Measurements from ENCODE around the gene RAB3D. TPM values are rescaled to one million over a fixed set of nuclear protein-coding genes. Genes with fewer than 3 reads are reported as not detected.

RAB3D gene
- total and polyA plus RNA-seq, 2 experiments from 2014 or later = 3.8 to 21.2 TPM

- H3K4me3 Mint-ChIP-seq = no peak overlapping the region
Measured at GRCh38 chr19:11331502-11331901, 8.0 kb downstream of the RAB3D start.

More at GRCh38 chr19:11331502-11331901, 8.0 kb downstream of the RAB3D start:
- Histone ChIP-seq H3K9me2 (ENCODE audit: insufficient read depth) (no peaks in the 10 kb centered on the region), H3K27me3 (ENCODE audit: insufficient read depth) (no peaks in the 10 kb centered on the region), H4K20me1 (replicated peaks; ENCODE audit: insufficient read depth) (no peaks in the 10 kb centered on the region), H3K4me3 (no peak overlapping the region), H3F3A (replicated peaks; ENCODE audit: low read depth) (no peaks in the 10 kb centered on the region; the same call in 1 of the 2 replicates), H2AFZ (no peak overlapping the region), H3K4me2 (no peak overlapping the region), H3K79me2 (replicated peaks; ENCODE audit: insufficient read depth) (no peaks in the 10 kb centered on the region), H3K36me3 (ENCODE audit: insufficient read depth) (no peaks in the 10 kb centered on the region), H3K4me1 (ENCODE audit: insufficient read depth) (no peaks in the 10 kb centered on the region), H3K27ac (ENCODE audit: low read depth) (no peak overlapping the region)
- TF ChIP-seq ETS1 (IDR thresholded peaks at IDR 0.05) = no peak
- TF ChIP-seq REST (IDR thresholded peaks at IDR 0.05; ENCODE audit: unreplicated experiment) = no peak
- no peak for TF ChIP-seq STAT1 (IDR thresholded peaks at IDR 0.05; ENCODE audit: unreplicated experiment)
- no peak for TF ChIP-seq ZNF114 (CRISPR knock-in tag; IDR thresholded peaks at IDR 0.05)
- TF ChIP-seq, protein P1, sequence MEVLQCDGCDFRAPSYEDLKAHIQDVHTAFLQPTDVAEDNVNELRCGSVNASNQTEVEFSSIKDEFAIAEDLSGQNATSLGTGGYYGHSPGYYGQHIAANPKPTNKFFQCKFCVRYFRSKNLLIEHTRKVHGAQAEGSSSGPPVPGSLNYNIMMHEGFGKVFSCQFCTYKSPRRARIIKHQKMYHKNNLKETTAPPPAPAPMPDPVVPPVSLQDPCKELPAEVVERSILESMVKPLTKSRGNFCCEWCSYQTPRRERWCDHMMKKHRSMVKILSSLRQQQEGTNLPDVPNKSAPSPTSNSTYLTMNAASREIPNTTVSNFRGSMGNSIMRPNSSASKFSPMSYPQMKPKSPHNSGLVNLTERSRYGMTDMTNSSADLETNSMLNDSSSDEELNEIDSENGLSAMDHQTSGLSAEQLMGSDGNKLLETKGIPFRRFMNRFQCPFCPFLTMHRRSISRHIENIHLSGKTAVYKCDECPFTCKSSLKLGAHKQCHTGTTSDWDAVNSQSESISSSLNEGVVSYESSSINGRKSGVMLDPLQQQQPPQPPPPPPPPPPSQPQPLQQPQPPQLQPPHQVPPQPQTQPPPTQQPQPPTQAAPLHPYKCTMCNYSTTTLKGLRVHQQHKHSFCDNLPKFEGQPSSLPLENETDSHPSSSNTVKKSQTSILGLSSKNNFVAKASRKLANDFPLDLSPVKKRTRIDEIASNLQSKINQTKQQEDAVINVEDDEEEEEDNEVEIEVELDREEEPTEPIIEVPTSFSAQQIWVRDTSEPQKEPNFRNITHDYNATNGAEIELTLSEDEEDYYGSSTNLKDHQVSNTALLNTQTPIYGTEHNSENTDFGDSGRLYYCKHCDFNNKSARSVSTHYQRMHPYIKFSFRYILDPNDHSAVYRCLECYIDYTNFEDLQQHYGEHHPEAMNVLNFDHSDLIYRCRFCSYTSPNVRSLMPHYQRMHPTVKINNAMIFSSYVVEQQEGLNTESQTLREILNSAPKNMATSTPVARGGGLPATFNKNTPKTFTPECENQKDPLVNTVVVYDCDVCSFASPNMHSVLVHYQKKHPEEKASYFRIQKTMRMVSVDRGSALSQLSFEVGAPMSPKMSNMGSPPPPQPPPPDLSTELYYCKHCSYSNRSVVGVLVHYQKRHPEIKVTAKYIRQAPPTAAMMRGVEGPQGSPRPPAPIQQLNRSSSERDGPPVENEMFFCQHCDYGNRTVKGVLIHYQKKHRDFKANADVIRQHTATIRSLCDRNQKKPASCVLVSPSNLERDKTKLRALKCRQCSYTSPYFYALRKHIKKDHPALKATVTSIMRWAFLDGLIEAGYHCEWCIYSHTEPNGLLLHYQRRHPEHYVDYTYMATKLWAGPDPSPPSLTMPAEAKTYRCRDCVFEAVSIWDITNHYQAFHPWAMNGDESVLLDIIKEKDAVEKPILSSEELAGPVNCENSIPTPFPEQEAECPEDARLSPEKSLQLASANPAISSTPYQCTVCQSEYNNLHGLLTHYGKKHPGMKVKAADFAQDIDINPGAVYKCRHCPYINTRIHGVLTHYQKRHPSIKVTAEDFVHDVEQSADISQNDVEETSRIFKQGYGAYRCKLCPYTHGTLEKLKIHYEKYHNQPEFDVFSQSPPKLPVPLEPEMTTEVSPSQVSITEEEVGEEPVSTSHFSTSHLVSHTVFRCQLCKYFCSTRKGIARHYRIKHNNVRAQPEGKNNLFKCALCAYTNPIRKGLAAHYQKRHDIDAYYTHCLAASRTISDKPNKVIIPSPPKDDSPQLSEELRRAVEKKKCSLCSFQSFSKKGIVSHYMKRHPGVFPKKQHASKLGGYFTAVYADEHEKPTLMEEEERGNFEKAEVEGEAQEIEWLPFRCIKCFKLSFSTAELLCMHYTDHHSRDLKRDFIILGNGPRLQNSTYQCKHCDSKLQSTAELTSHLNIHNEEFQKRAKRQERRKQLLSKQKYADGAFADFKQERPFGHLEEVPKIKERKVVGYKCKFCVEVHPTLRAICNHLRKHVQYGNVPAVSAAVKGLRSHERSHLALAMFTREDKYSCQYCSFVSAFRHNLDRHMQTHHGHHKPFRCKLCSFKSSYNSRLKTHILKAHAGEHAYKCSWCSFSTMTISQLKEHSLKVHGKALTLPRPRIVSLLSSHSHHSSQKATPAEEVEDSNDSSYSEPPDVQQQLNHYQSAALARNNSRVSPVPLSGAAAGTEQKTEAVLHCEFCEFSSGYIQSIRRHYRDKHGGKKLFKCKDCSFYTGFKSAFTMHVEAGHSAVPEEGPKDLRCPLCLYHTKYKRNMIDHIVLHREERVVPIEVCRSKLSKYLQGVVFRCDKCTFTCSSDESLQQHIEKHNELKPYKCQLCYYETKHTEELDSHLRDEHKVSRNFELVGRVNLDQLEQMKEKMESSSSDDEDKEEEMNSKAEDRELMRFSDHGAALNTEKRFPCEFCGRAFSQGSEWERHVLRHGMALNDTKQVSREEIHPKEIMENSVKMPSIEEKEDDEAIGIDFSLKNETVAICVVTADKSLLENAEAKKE (CRISPR knock-in tag; IDR thresholded peaks at IDR 0.05) = no peak
- TF ChIP-seq EZH2phosphoT487 (IDR thresholded peaks at IDR 0.05; ENCODE audit: unreplicated experiment) = no peak
- no peak for TF ChIP-seq POLR2AphosphoS5 (IDR thresholded peaks at IDR 0.05; ENCODE audit: low read depth)
- no peak for TF ChIP-seq EZH2 (IDR thresholded peaks at IDR 0.05; ENCODE audit: low read depth, unreplicated experiment)
- no peak for TF ChIP-seq CTCF (conservative IDR thresholded peaks at IDR 0.05; ENCODE audit: low read depth in 2 of 2)
- DNase-seq (ENCODE audit: low spot score) (no peak), ATAC-seq (no peak)
- no peak overlapping the region for H3K27ac Mint-ChIP-seq
- H3K27me3 Mint-ChIP-seq (ENCODE audit: insufficient read depth, low read depth, poor library complexity) = peaks cover 1% of the 10 kb centered on the region
- no peaks in the 10 kb centered on the region for H3K9me3 Mint-ChIP-seq
- H3K4me1 Mint-ChIP-seq = no peaks in the 10 kb centered on the region
- H3K36me3 Mint-ChIP-seq (ENCODE audit: low read depth) = peaks cover 28% of the 10 kb centered on the region
